ENCODE measurements around the gene TNN.

- TF ChIP-seq EZH2phosphoT487 (IDR thresholded peaks at IDR 0.05; ENCODE audit: insufficient read depth, low read depth) (no peak), EZH2 (IDR thresholded peaks at IDR 0.05; ENCODE audit: insufficient read depth, poor library complexity, severe bottlenecking) (no peak)
These were observed 22.1 kb upstream of the TNN start for GRCh38 chr1:175045519-175045918.
